WTC11 (cell line): Measurements from ENCODE around the gene KIRREL3. TPM values are rescaled to one million over a fixed set of nuclear protein-coding genes. Genes with fewer than 3 reads are reported as not detected.

Experiments used
- ATAC-seq: fragments of 200-7000 bp; cut with Tn5 transposase; 2 replicates; pipeline ENCODE4 v1.10.0; 2021; ENCODE audit warnings: mild to moderate bottlenecking, moderate library complexity
- CTCF ChIA-PET: fragments of 300-600 bp; sonication (Branson Sonifier 250); formaldehyde crosslinking; loops from one replicate; lab custom pipeline; 2021; ENCODE audit warnings: antibody characterized with exemption; lab: Charles Lee
- POLR2A ChIA-PET: fragments of 350-600 bp; sonication (Branson Sonifier 250); formaldehyde crosslinking; loops from one replicate; lab custom pipeline; 2021; ENCODE audit warnings: antibody characterized with exemption; lab: Charles Lee
- DNase-seq: peaks from one replicate; pipeline ENCODE4 v3.0.0; 2021; ENCODE audit warnings: low spot score
- H3K27ac Mint-ChIP-seq: 2 replicates; pipeline ENCODE4 v1.8.0; 2021; ENCODE audit warnings: mixed read lengths
- H3K27me3 Mint-ChIP-seq: 2 replicates; pipeline ENCODE4 v1.8.0; 2021; ENCODE audit warnings: low read depth, mild to moderate bottlenecking, moderate library complexity, mixed read lengths
- H3K36me3 Mint-ChIP-seq: 2 replicates; pipeline ENCODE4 v1.8.0; 2021; ENCODE audit warnings: mixed read lengths
- H3K4me1 Mint-ChIP-seq: 2 replicates; pipeline ENCODE4 v1.8.0; 2022; ENCODE audit warnings: mixed read lengths
- H3K4me3 Mint-ChIP-seq: 2 replicates; pipeline ENCODE4 v1.8.0; 2021; ENCODE audit warnings: mild to moderate bottlenecking, moderate library complexity, mixed read lengths
- H3K9me3 Mint-ChIP-seq: 2 replicates; pipeline ENCODE4 v1.8.0; 2021; ENCODE audit warnings: mixed read lengths
- ELF4 ChIP-seq: sonication (generic); formaldehyde crosslinking; IDR thresholded peaks from 2 replicates; pipeline ENCODE4 v1.8.1; 2022; ENCODE audit warnings: low read depth, mild to moderate bottlenecking, moderate library complexity, missing genetic modification reagents
- FOXK1 ChIP-seq: sonication (generic); formaldehyde crosslinking; IDR thresholded peaks from 2 replicates; pipeline ENCODE4 v1.8.0; 2022; ENCODE audit warnings: mild to moderate bottlenecking, moderate library complexity, missing genetic modification reagents
- GABPB1 ChIP-seq: sonication (generic); formaldehyde crosslinking; IDR thresholded peaks from 2 replicates; pipeline ENCODE4 v1.8.1; 2023; ENCODE audit warnings: mild to moderate bottlenecking, missing genetic modification reagents
- JAZF1 ChIP-seq: fragments of 250-450 bp; sonication (Bioruptor Pico); IDR thresholded peaks from 2 replicates; pipeline ENCODE4 v1.9.0; 2021; ENCODE audit warnings: moderate library complexity, mild to moderate bottlenecking, inconsistent platforms
- MYBL2 ChIP-seq: sonication (generic); formaldehyde crosslinking; IDR thresholded peaks from 2 replicates; pipeline ENCODE4 v1.8.1; 2023; ENCODE audit warnings: mild to moderate bottlenecking, moderate library complexity, missing genetic modification reagents
- NFYB ChIP-seq: sonication (generic); formaldehyde crosslinking; conservative IDR thresholded peaks from 2 replicates; pipeline ENCODE4 v1.8.0; 2022; ENCODE audit warnings: low read depth, missing genetic modification reagents
- NR2C2 ChIP-seq: sonication (generic); formaldehyde crosslinking; IDR thresholded peaks from 2 replicates; pipeline ENCODE4 v1.8.0; 2022; ENCODE audit warnings: mild to moderate bottlenecking, missing genetic modification reagents
- PRRX2 ChIP-seq: fragments of 250-450 bp; sonication (Bioruptor Pico); IDR thresholded peaks from 2 replicates; pipeline ENCODE4 v1.8.0; 2021; ENCODE audit warnings: mild to moderate bottlenecking
- SP1 ChIP-seq: sonication (generic); formaldehyde crosslinking; conservative IDR thresholded peaks from 2 replicates; pipeline ENCODE4 v1.8.1; 2022; ENCODE audit warnings: missing genetic modification reagents
- ZNF317 ChIP-seq: sonication (generic); formaldehyde crosslinking; IDR thresholded peaks from 2 replicates; pipeline ENCODE4 v1.8.1; 2023; ENCODE audit warnings: low read depth, mild to moderate bottlenecking, moderate library complexity, missing genetic modification reagents, borderline replicate concordance
- total RNA-seq: library from RNA; stranded (reverse); gene quantifications from 3 replicates; pipeline ENCODE4 v1.2.3, GENCODE V29; 2021
- TF ChIP-seq, protein P1 (sequence below): sonication (generic); formaldehyde crosslinking; IDR thresholded peaks from 2 replicates; pipeline ENCODE4 v1.8.0; 2022; ENCODE audit warnings: mild to moderate bottlenecking, missing genetic modification reagents
- TF ChIP-seq, protein P2 (sequence below): sonication (generic); formaldehyde crosslinking; IDR thresholded peaks from 2 replicates; pipeline ENCODE4 v1.8.1; 2022; ENCODE audit warnings: low read depth, missing genetic modification reagents, borderline replicate concordance
- TF ChIP-seq, protein P3 (sequence below): sonication (generic); formaldehyde crosslinking; conservative IDR thresholded peaks from 2 replicates; pipeline ENCODE4 v1.8.1; 2023; ENCODE audit warnings: mild to moderate bottlenecking, low read depth, missing genetic modification reagents, moderate library complexity
- TF ChIP-seq, protein P4 (sequence below): sonication (generic); formaldehyde crosslinking; IDR thresholded peaks from 2 replicates; pipeline ENCODE4 v1.8.0; 2022; ENCODE audit warnings: mild to moderate bottlenecking, missing genetic modification reagents
- TF ChIP-seq, protein P5 (sequence below): sonication (generic); formaldehyde crosslinking; IDR thresholded peaks from 2 replicates; pipeline ENCODE4 v1.8.1; 2023; ENCODE audit warnings: mild to moderate bottlenecking, missing genetic modification reagents, moderate library complexity
- TF ChIP-seq, protein P6 (sequence below): sonication (generic); formaldehyde crosslinking; IDR thresholded peaks from 2 replicates; pipeline ENCODE4 v1.8.0; 2023; ENCODE audit warnings: missing genetic modification reagents, mild to moderate bottlenecking, borderline replicate concordance
- TF ChIP-seq, protein P7 (sequence below): sonication (generic); formaldehyde crosslinking; IDR thresholded peaks from 2 replicates; pipeline ENCODE4 v1.8.1; 2023; ENCODE audit warnings: mild to moderate bottlenecking, missing genetic modification reagents
- TF ChIP-seq, protein P8 (sequence below): sonication (generic); formaldehyde crosslinking; conservative IDR thresholded peaks from 2 replicates; pipeline ENCODE4 v1.8.1; 2022; ENCODE audit warnings: mild to moderate bottlenecking, missing genetic modification reagents
- TF ChIP-seq, protein P9 (sequence below): sonication (generic); formaldehyde crosslinking; IDR thresholded peaks from 2 replicates; pipeline ENCODE4 v1.8.1; 2022; ENCODE audit warnings: missing genetic modification reagents, borderline replicate concordance

KIRREL3 gene
- total RNA-seq, 1 experiment from 2014 or later, result 0.59 TPM

DNA sequence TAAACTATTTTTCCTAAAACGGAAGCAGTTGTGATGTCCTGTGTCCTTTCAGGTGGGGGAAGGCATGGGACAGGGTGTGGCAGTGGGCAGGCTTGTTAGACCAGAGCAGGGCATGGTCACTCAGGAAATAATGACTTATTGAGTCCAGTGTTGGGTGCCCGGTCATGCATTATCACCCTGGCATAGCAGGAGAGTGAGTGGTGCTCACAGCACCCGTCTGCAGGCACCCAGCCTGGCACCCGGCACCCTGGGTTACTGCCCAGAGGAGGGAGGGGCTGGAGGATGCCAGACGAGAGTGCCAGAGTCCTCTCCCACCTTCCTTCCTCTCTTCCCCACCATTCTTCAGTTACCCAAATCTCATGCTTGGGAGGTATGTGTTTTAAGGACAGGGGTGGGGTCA is 586.0 kb downstream of the KIRREL3 start (continued):
- TF ChIP-seq, protein P1, sequence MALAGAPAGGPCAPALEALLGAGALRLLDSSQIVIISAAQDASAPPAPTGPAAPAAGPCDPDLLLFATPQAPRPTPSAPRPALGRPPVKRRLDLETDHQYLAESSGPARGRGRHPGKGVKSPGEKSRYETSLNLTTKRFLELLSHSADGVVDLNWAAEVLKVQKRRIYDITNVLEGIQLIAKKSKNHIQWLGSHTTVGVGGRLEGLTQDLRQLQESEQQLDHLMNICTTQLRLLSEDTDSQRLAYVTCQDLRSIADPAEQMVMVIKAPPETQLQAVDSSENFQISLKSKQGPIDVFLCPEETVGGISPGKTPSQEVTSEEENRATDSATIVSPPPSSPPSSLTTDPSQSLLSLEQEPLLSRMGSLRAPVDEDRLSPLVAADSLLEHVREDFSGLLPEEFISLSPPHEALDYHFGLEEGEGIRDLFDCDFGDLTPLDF (CRISPR knock-in tag), result no peak
- TF ChIP-seq, protein P2, sequence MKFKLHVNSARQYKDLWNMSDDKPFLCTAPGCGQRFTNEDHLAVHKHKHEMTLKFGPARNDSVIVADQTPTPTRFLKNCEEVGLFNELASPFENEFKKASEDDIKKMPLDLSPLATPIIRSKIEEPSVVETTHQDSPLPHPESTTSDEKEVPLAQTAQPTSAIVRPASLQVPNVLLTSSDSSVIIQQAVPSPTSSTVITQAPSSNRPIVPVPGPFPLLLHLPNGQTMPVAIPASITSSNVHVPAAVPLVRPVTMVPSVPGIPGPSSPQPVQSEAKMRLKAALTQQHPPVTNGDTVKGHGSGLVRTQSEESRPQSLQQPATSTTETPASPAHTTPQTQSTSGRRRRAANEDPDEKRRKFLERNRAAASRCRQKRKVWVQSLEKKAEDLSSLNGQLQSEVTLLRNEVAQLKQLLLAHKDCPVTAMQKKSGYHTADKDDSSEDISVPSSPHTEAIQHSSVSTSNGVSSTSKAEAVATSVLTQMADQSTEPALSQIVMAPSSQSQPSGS (CRISPR knock-in tag), result no peak
- no peak for TF ChIP-seq ELF4 (CRISPR knock-in tag)
- no peak for TF ChIP-seq NFYB (CRISPR knock-in tag)
- TF ChIP-seq, protein P3, sequence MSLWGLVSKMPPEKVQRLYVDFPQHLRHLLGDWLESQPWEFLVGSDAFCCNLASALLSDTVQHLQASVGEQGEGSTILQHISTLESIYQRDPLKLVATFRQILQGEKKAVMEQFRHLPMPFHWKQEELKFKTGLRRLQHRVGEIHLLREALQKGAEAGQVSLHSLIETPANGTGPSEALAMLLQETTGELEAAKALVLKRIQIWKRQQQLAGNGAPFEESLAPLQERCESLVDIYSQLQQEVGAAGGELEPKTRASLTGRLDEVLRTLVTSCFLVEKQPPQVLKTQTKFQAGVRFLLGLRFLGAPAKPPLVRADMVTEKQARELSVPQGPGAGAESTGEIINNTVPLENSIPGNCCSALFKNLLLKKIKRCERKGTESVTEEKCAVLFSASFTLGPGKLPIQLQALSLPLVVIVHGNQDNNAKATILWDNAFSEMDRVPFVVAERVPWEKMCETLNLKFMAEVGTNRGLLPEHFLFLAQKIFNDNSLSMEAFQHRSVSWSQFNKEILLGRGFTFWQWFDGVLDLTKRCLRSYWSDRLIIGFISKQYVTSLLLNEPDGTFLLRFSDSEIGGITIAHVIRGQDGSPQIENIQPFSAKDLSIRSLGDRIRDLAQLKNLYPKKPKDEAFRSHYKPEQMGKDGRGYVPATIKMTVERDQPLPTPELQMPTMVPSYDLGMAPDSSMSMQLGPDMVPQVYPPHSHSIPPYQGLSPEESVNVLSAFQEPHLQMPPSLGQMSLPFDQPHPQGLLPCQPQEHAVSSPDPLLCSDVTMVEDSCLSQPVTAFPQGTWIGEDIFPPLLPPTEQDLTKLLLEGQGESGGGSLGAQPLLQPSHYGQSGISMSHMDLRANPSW (CRISPR knock-in tag), result no peak
- no peak for TF ChIP-seq ZNF317 (CRISPR knock-in tag)
- TF ChIP-seq, protein P4, sequence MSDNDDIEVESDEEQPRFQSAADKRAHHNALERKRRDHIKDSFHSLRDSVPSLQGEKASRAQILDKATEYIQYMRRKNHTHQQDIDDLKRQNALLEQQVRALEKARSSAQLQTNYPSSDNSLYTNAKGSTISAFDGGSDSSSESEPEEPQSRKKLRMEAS (CRISPR knock-in tag), result no peak
- TF ChIP-seq JAZF1, result no peak
- no peak for TF ChIP-seq PRRX2 (CRISPR knock-in tag)

DNA sequence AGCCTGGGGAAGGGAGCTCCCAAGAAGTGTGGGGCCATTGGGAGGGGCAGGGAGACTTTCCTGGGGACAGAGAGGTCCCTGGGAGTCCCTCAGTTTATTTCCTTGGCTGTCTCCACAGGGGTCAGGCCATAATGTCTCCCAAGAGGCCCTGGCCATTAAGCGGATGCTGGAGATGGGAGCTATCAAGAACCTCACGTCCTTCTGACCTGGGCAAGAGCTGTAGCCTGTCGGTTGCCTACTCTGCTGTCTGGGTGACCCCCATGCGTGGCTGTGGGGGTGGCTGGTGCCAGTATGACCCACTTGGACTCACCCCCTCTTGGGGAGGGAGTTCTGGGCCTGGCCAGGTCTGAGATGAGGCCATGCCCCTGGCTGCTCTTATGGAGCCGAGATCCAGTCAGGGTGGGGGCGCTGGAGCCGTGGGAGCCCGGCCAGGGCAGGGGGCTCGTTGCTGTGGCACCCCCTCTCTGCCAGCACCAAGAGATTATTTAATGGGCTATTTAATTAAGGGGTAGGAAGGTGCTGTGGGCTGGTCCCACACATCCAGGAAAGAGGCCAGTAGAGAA is 586.6 kb downstream of the KIRREL3 start:
- CTCF ChIA-PET, result interaction anchor here (2.6 kb wide), 1 partner anchor 11 kb away, joined by 15 read pairs; no protein-coding TSS in a partner anchor
- H3K27ac Mint-ChIP-seq, result no peak overlapping the region
- TF ChIP-seq, protein P5, sequence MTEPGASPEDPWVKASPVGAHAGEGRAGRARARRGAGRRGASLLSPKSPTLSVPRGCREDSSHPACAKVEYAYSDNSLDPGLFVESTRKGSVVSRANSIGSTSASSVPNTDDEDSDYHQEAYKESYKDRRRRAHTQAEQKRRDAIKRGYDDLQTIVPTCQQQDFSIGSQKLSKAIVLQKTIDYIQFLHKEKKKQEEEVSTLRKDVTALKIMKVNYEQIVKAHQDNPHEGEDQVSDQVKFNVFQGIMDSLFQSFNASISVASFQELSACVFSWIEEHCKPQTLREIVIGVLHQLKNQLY (CRISPR knock-in tag), result no peak
- TF ChIP-seq FOXK1 (CRISPR knock-in tag) (no peak), NR2C2 (CRISPR knock-in tag) (no peak), MYBL2 (CRISPR knock-in tag) (no peak), GABPB1 (CRISPR knock-in tag) (no peak), SP1 (CRISPR knock-in tag) (no peak), ELF4 (CRISPR knock-in tag) (no peak)
- TF ChIP-seq, protein P6, sequence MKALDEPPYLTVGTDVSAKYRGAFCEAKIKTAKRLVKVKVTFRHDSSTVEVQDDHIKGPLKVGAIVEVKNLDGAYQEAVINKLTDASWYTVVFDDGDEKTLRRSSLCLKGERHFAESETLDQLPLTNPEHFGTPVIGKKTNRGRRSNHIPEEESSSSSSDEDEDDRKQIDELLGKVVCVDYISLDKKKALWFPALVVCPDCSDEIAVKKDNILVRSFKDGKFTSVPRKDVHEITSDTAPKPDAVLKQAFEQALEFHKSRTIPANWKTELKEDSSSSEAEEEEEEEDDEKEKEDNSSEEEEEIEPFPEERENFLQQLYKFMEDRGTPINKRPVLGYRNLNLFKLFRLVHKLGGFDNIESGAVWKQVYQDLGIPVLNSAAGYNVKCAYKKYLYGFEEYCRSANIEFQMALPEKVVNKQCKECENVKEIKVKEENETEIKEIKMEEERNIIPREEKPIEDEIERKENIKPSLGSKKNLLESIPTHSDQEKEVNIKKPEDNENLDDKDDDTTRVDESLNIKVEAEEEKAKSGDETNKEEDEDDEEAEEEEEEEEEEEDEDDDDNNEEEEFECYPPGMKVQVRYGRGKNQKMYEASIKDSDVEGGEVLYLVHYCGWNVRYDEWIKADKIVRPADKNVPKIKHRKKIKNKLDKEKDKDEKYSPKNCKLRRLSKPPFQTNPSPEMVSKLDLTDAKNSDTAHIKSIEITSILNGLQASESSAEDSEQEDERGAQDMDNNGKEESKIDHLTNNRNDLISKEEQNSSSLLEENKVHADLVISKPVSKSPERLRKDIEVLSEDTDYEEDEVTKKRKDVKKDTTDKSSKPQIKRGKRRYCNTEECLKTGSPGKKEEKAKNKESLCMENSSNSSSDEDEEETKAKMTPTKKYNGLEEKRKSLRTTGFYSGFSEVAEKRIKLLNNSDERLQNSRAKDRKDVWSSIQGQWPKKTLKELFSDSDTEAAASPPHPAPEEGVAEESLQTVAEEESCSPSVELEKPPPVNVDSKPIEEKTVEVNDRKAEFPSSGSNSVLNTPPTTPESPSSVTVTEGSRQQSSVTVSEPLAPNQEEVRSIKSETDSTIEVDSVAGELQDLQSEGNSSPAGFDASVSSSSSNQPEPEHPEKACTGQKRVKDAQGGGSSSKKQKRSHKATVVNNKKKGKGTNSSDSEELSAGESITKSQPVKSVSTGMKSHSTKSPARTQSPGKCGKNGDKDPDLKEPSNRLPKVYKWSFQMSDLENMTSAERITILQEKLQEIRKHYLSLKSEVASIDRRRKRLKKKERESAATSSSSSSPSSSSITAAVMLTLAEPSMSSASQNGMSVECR (CRISPR knock-in tag), result no peak
- TF ChIP-seq, protein P7, sequence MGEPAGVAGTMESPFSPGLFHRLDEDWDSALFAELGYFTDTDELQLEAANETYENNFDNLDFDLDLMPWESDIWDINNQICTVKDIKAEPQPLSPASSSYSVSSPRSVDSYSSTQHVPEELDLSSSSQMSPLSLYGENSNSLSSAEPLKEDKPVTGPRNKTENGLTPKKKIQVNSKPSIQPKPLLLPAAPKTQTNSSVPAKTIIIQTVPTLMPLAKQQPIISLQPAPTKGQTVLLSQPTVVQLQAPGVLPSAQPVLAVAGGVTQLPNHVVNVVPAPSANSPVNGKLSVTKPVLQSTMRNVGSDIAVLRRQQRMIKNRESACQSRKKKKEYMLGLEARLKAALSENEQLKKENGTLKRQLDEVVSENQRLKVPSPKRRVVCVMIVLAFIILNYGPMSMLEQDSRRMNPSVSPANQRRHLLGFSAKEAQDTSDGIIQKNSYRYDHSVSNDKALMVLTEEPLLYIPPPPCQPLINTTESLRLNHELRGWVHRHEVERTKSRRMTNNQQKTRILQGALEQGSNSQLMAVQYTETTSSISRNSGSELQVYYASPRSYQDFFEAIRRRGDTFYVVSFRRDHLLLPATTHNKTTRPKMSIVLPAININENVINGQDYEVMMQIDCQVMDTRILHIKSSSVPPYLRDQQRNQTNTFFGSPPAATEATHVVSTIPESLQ, result no peak
- TF ChIP-seq, protein P8, sequence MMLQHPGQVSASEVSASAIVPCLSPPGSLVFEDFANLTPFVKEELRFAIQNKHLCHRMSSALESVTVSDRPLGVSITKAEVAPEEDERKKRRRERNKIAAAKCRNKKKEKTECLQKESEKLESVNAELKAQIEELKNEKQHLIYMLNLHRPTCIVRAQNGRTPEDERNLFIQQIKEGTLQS (CRISPR knock-in tag), result no peak
- TF ChIP-seq, protein P4 (CRISPR knock-in tag), result no peak
- TF ChIP-seq, protein P9, sequence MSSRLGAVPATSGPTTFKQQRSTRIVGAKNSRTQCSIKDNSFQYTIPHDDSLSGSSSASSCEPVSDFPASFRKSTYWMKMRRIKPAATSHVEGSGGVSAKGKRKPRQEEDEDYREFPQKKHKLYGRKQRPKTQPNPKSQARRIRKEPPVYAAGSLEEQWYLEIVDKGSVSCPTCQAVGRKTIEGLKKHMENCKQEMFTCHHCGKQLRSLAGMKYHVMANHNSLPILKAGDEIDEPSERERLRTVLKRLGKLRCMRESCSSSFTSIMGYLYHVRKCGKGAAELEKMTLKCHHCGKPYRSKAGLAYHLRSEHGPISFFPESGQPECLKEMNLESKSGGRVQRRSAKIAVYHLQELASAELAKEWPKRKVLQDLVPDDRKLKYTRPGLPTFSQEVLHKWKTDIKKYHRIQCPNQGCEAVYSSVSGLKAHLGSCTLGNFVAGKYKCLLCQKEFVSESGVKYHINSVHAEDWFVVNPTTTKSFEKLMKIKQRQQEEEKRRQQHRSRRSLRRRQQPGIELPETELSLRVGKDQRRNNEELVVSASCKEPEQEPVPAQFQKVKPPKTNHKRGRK, result no peak

More for the DNA sequence above, 586.6 kb downstream of the KIRREL3 start:
- H3K4me1 Mint-ChIP-seq, result peaks cover 14% of the 10 kb centered on the region
- H3K9me3 Mint-ChIP-seq, result no peaks in the 10 kb centered on the region
- H3K36me3 Mint-ChIP-seq, result peaks cover 8% of the 10 kb centered on the region
- peaks cover 8% of the 10 kb centered on the region for H3K27me3 Mint-ChIP-seq
- no peak for DNase-seq
- ATAC-seq, result no peak
- no peak overlapping the region for H3K4me3 Mint-ChIP-seq
- POLR2A ChIA-PET, result no interaction called here
